HG03469 (cell line): Measurements from ENCODE around the gene PANK1.

Experiments
- ATAC-seq: cut with Tn5 transposase; IDR thresholded peaks from one replicate; pipeline ENCODE4 v1.9.1; 2021; ENCODE audit warnings: mild to moderate bottlenecking, moderate library complexity, moderate number of reproducible peaks; ENCODE audit not compliant: unreplicated experiment

The PANK1 gene

DNA sequence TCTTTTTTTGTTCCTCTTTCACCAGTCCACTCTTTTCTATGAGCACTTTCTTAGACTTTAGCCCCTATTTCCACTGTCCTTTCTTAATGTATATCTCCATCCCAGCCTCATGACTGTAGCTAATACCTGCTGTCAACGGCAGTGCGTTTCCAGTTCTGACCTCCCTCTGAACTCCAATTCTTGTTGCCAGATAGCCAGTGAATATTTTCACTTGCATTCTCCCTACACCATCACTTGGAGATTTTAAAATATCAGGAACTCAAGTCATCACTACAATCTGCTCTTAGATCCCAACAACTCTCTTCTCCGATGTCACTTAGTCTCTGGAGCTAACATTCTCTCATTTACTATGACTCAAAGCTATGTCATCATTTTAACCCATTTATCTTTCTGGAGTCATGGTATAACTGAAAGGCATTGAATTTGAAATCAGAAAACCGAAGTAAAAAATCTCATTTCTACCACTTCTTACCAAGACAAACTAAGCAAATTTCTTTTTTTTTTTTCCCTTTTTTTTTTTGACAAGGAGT is 104.6 kb downstream of the PANK1 start:
- ATAC-seq = no peak

DNA sequence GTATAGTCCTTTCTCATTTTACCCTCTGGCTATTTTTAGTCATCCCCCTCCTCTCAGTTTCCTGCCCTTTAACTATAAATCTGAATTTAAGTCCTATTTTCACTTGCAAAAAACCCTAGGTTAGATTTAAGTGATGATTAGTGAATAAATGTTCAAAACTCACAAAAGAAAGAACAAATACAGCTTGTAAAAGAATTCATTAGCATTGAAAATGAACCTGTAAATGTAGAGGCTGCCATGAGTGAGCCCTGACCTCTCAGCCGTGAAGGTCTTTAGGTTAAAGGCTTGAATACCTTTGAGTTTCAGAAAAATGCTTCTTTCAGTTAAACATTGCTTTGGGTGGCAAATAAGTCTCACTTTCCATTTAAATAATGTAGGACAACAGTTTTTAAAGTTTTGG is 107.7 kb downstream of the PANK1 start:
- no peak for ATAC-seq

DNA sequence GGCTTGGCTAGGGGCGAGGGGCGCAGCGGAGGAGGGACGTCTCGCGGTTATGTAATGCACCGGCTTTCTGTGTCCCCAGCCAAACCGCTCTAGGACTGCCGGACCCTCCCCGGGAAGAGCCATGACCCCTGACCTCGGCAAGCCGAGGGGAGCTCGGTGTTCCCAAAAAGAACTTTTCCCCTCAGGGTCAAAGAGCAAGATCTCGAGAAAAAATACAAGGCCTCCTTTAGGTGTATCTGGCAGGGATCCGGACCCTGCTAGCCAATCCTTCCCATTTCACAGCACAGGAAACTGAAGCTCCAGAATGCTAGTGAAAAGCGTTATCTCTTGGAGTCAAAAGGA is 109.1 kb downstream of the PANK1 start:
- no peak for ATAC-seq

DNA sequence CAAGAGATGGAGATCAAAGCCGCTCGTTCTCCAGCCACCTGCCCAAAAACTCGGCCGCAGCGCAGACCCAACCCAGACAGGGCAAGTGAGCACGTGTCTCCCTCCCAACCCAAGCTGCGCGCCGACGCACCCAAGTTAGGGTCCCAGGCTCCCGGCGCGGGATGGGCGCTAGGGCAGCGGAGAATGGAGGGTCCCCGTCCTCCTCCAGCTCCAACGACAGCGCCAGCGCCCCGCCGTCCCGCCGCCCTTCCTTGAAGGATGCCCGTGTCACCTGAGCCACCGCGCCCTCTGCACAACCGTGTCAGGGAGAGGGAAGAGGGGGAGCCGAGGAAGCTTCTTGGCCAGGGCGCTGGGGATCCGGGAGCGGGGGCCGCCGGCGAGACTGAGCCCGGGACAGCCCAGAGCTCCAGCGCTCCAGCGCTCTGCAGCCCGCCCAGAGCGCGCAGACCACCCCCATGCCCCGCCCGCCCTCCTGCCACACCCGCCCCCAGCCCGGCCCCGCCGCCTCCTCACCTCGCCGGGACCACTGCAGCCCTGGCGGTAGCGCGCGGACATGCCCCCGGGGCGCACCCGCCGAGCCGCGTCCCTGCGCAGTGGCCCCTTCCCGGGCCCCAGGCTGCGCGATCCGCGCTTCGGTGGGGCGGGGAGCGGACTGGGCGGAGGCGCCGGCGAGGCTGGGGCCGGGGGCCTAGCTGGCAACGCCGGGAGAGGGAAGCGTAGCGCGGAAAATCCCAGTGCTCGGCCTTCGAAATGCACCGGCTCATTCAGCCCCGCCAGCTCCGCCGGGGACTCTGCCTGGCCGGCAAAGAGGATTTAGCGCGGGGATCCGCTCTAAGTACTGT is 109.7 kb downstream of the PANK1 start, which contains the start of gene SLC16A12:
TSS of gene SLC16A12 (minus strand) at position 424 of the 842 bp plus-strand sequence. CDS start 73,016 bp downstream, outside the sequence.
- no peak for ATAC-seq

DNA sequence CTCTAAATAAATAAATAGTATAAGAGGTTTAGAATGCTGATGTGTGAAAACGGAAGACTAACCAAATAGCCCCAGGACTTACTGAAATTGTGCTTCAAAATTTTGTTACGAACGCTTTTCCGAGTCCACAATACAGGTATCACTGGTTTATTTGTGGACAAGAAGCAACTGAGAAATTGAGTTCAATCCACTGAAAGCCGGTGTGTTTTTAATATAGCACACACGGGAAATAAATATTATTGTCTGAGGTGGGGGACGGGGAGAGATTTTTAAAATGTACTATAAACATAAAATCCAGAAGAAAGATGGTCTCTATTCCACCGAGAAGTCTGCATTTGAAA is 110.2 kb downstream of the PANK1 start:
- ATAC-seq = no peak
